Astrocyte of the hippocampus (primary cell): Measurements from ENCODE around the gene NPL.

ENCODE experiments used
- DNase-seq: peaks from one replicate; pipeline ENCODE4 v3.0.0; 2011; ENCODE audit warnings: low read depth, low spot score

NPL gene

DNA sequence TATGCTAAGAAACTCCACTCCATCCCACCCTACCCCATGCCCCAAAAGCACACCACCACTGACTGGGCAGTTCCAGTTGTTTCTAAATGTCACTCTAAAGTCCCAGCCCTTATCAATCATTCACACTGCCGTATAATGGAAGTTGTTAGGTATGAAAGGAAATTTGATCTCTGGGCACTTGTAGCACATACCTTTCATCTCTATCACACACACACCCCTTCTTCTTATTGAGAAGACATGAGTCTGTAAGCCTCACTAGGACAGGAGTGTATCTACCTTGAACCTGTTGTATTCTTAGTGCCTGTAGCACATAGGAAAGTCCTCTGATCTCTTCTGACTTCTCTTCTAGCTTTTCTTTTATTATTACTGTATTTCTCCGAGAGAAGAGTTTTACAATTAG is 27.3 kb downstream of the NPL start:
- no peak for DNase-seq

DNA sequence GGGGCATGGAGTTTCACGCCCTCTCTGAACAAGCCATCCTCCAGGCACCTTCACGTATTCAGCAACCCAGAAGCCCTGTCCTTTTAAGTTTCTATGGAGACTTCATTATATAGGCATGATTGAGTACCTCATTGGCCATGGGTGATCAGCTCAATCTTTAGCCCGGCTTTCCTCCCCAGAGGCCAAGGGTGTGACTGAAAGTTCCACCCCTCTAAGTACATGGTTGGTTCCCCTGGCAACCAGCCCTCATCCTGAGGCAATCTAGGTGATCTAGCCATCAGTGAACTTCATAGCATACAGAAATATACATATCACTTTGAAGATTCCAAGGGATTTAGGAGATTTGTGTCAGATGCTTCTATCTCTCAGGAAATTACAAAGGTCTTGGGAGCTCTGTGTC is 28.2 kb downstream of the NPL start:
- no peak for DNase-seq

DNA sequence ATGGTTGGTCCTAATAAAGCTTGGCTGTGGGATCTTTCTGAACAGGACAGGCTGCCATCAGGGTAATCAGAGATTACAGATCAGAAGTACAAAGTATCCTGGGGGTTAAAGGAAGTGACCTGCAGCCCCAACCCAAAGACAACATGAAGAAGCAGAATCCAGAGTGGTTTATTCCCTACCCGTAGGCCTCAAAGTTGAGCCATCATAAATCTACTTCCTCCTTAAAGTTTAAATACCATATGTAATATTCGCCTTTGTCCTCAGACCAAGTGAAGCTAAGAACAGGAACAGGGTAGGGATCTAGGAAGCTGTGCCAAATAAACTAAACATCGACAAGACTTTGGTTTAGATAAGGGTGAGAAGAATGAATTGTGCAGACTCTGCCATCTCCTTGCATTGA is 33.6 kb downstream of the NPL start:
- no peak for DNase-seq

DNA sequence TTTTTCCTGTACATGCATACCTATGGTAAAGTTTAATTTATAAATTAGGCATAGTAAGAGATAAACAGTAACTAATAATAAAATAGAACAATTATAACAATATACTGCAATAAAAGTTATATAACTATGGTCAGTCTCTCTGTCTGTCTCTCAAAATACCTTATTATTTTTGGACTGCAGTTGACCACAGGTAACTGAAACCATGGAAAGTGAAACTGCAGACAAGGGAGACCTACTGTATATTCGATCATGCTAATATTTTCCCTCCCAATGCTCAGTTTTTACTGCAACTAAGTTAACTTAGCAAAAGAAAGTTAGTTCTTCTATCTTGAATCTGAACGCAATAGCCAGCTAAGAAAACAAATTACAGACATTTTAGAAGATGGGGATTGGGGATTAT is 37.3 kb downstream of the NPL start:
- no peak for DNase-seq

DNA sequence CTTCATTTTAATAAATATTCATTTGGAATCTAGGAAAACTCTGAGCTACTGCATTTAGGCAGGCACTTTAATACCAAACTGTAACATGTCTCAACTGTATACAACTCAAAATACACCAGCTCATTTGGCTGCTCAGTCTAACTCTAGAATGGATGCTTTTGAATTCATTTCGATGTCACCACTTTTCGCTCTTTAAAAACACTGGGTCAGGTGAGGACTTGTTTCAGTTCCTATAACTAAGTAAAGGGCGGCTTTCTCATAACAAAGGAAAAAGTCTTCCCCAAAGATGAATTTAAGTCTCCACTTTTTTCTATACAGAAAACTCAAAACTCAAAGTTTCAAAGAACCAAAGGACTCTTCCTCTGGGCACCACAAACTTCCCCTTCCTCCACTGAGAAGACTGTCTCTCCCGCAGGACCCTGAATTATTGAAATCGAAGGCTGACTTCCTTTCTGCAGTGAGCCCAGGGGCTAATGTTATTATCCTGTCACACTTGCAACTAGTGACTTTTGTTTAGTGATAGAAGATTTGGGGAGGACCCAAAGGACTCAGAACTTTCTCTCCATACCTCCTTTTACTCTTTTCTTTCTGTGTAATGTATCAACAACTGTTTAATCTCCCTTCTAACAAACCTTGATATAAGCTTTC is 39.8 kb downstream of the NPL start:
- no peak for DNase-seq

DNA sequence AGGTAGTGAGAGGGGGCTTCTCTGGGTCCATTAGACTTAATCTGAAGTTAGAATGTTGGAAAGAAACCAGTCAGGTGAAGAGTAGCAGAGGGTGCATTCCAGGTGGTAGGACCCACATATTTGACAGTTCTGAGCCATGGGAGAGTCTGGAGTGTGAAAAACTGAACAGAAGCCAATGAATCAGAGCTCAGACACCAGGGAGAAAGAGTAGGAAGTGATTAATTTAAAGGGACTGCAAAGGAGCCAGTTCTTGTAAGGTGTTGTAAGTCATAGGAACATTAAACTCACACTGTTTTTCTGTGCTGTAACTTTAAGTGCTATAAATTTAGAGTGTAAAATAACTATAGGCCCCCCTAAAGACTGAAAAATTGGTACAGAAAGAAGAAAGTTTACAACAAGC is 43.7 kb downstream of the NPL start:
- peak; percentile 37 for DNase-seq

DNA sequence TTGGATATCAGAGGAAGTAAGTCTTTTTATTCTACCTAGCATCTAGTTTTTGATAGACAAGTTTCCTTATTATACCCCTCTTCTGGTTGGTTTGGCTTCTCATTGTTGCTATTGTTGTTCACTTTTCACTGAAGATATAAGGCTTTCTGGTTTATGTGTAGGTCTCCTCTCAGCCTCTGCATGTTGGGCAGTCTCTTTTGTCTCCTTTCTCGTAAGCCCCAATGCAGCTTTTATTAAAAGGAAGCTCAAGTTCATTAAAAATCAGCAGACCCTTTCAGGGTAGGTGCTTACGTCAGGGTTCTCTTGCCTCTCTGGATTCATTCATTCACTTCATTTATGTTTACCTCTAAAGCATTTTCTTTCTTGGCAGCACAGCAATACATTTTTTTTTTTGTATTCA is 44.8 kb downstream of the NPL start:
- DNase-seq: no peak

DNA sequence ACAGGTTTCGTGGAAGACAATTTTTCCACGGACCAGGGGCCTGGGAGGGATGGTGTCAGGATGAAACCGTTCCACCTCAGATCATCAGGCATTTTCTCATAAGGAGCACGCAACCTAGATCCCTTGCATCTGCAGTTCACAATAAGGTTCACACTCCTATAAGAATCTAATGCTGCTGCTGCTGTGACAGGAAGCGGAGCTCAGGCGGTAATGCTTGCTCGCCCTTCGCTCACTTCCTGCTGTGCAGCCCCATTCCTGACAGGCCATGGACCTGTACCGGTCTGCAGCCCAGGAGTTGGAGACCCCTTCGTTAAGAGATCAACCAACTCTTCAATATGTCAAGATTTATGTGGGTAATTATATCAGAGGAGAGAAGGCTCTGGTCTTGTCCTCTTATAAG is 46.2 kb downstream of the NPL start:
- no peak for DNase-seq

DNA sequence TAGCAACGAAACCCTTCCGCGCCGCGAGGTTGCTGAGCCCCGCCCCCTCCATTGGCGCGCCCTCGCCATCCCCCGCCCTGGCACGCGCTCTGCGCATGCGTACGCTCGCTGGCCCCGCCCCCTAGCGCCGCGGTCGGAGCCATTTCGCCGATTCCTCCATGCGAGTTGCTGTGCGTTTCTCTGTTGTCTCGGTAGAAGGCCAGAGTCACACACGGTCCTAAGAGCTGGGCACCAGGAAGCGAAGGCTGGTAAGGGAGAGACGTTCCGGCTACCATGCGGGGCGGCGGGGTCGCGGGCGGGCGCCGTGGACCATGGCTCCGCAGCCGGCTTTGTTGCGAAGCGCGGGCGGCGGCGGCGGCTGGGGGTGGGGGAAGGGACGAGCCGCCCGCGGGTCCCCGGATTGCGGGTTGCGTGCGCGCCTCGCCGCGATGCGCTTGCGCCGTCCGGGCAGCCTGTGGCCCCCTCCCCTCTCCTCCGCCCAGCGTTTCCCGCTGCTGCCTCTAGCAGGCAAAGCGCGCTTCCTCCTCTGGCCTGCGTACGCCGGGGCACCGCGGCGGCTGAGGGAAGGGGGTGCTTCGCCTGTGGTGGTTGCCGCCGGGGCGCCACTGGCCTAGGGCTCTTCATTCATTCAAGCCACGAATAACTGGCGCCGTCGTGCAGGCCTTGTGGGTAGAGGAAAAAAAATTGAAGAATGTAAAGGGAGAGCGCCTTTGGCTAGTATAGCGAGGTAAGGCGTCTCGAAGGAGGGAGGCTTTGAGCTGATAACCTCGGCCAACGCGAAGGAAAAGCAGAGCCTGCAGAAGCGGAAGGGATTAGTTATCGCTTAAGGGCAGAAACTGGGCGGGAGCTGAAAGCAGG is 49.9 kb downstream of the NPL start, which contains the start of gene DHX9:
Gene DHX9 (plus strand): TSS at position 139 of the 858 bp plus-strand sequence. CDS start 3,220 bp downstream, outside the sequence.
- peak; percentile 97 for DNase-seq

DNA sequence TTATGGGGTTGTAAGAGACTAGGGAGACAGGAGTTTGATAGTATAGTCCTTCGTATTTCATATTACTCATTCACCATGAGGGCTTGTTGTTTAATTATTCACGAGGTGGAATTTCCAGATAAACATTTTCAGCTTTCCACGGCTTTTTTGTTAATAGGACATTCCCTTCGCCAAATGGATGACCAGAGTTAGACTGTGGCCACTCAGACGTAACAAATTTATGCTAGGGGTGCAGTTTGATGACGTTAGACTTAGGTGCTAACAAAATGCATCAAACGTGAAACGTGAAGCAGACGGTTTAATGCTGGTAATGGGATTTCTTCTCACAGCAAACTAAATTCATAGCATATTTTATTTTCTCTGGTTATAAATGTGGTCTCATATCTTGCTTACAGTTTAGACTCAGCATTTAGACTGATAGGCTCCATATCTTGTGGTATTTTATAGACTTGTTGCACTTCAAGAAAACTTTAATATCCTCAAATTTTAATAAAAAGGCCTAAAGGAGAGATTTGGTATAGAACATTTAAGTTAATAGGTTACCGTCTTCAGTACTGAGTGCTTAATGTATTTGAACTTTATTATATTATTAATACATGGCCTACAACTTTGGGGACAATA is 51.9 kb downstream of the NPL start:
- peak; percentile 67 for DNase-seq

DNA sequence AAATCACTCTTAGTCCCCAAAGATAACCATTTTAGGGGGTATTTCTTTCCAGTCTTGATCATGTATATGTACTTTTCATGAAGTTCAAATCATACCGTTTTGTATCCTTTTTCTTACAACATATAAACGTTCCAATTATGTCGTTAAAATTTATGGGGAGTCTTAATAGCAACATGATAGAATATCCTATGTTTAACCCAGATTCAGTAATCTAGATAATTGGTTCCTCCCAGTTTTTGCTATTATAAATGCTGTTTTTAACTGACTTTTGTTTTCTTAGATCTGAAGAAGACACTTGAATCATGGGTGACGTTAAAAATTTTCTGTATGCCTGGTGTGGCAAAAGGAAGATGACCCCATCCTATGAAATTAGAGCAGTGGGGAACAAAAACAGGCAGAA is 52.7 kb downstream of the NPL start:
- no peak for DNase-seq

DNA sequence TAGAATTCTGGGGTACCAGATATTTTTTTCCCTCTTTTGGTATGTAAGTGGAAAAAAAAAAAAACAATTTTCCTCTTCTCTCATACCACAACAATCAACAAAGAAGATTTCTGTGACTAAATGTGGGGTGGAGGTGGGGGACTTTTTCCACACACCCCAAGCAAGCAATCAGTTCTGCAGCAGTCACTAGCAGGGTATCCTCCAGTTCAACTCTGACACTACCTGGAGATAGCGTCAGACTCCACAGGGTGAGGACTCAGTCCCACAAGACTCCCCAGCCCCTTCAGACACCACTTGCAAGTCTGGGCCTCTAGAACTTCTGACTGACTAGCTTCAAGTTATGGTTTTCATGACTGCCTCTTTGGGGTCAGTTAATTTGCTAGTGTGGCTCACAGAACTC is 55.8 kb downstream of the NPL start:
- DNase-seq: no peak

DNA sequence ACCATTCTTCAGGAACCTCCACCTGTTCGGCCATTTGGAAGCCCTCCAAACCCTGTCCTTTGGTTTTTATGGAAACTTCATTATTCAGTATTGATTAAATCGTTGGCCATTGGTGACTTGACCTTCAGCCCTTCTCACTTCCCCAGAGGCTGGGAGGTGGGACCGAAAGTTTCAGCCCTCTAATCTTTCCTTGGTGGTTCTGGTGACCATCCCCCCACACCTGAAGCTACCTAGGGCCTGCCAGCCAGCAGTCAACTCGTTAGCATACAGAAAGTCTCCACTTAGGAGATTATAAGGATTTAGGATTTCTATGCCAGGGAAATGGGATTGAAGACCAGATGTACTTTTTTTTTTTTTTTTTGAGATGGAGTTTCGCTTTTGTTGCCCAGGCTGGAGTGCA is 56.3 kb downstream of the NPL start:
- no peak for DNase-seq

DNA sequence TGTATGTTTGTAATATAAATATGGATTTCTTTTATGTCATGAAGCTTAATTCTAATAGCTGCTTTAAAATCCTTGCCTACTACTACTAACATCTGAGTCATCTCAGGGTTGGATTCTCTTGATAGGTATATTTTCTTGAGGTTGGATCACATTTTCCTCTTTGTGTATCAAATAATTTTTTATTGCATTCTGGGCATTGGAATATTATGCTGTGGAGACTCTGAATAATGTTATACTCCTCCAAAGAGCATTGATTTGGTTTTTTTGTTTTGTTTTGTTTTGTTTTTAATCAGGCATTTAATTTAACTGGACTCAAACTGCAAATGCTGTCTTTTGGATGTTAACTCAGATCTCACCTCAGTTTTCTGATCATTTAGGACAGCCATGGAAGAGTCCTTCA is 57.5 kb downstream of the NPL start:
- no peak for DNase-seq

DNA sequence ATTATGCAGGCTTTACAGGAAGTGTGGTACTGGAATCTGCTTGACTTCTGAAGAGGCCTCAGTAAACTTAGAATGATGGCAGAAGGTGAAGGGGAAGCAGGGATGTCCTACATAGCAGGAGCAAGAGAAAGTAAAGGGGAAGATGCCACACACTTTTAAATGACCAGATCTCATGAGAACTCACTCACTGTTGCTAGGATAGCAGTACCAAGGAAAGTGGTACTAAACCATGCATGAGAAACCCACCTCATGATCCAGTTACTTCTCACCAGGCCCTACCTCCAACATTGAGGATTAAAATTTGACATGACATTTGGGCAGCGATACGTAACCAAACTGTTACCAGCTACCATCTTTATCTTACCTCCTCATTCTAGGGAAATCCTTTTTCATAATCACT is 59.2 kb downstream of the NPL start:
- no peak for DNase-seq

DNA sequence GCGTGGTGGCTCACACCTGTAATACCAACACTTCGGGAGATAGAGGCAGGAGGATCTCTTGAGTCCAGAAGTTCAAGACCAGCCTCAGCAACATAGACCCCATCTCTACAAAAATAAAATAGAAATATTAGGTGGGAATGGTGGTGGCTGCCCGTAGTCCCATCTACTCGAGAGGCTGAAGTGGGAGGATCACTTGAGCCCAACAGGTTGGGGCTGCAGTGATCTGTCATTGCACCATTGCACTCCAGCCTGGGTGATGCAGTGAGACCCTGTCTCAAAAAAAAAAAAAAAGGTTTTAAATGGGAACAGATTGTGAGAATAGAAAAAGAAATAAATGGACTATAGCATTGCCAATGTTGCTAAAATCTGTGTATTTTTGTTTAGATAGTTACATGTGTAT is 60.7 kb downstream of the NPL start:
- DNase-seq: no peak

DNA sequence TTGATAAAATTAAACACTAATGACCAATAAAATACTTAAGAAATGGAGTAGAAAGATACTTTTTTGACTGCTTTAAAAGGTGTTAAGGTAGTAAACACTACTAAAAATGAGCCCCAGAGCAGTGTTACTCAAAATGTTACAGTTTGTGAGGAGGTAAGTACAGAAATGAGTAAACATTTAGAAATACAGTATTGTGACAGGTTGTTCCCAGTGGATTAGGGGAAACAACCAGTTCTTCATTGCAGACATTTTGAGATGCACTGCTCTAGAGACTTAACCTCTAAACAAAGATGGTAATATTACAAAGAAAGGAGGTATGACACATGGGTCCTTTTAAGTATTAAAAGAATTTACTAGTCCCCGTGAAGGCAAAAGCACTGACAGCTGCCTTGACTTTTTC is 62.3 kb downstream of the NPL start:
- DNase-seq: no peak

DNA sequence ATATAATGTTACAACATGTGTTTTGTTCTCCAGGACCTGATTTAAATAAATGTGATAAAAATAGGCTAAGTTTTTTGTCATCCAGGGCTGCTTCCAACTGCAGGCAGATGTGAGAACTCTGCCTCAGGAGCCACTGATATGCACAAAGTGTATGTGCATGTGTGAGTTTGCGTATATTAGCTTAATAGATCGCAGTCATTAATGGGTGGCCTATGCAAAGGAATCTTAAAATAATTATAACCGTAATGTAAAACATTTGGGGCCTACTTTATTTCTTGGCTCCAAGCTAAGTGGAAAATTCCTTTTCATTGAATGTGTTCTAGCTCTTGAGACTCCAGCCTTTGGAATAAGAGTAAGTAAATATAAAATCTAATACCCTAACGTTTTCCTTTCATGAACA is 66.3 kb downstream of the NPL start:
- DNase-seq: no peak

DNA sequence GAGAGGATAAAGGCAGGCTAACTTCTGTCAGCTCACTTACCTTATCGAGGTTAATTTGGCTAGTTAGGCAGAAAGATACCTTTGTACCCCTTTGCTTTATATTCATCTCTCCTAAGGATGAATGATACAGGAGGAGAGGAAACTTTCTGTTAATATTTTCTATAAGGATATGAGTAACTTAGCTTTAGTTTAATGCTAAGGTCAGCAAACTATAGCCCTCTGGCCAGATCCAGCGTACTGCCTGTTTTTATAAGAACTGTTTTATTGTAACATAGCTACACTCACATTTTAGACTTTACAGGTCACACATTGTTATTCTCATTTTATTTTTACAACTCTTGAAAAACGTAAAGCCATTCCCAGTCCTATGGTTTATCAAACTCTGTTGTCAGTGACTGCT is 67.6 kb downstream of the NPL start:
- no peak for DNase-seq

DNA sequence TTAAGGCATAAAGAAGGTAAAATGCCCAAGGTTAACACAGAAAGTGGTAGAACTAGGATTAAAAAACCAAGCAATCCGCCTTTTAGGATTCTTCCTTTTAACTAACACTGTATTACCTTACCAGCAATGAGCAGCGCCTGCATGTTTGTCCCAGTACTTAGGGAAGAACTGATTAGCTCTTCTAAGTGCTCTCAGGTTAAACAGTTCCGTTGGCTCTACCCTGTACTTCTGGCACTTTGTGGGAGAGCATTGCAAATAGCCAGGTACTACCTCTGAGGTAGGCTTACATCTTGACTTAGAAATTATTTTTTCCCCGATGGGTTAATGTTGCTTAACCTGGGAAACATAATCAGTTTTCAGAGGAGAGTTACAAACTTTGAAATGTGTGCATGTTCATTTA is 71.1 kb downstream of the NPL start:
- no peak for DNase-seq

DNA sequence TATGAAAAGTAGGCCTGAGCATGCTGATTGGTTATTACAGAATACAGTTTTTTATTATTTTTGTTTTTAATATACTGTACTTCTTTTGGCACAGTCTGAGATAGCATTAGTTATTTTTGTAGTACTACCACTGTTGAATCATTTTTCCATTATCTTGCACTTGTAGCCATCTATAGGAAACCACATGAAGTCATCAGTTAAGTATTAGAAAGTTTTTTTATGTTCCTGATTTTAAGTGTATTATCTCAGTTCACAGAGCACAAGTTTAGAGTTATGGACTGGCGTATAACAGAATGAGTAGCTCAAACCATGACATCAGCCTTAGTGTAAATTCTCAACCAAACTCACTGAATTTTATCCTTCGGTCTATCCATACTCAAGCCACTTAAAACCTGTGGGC is 72.4 kb downstream of the NPL start:
- DNase-seq: peak; percentile 9

DNA sequence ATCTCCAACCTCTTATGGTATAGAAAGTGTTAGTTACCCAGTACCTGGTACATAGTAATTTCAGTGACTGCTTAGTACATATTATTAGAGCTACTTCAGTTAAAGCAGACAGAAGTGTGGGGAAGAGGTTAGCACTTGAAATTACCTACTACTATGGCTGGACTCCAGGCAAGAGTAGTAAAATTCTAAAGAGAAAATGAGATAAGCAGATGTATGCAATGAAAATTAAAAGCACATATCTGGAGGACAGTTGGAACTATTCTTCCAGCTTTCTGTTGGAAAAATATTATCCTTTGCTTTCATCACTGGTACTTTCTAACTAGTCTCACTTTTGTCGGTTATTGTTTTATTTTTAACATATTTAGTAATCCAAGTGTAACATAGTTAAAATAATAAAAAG is 73.3 kb downstream of the NPL start:
- no peak for DNase-seq

DNA sequence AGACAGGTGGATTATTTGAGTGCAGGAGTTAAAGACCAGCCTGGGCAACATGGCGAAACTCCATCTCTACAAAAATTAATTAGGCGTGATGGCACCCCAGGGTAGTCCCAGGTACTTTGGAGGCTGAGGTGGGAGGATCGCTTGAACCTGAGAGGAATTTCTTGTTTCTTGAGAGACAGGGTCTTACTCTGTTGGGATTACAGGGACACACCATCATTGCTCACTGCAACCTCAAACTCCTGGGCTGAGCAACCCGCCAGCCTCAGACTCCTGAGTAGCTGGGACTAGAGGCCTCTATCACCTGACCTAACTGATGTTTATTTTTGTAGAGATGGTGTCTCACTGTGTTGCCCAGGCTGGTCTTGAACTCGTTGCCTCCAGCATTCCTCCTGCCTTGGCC is 74.4 kb downstream of the NPL start:
- no peak for DNase-seq
